ENCODE results near the gene SLC16A2. TPM values are rescaled to one million over a fixed set of nuclear protein-coding genes. Genes with fewer than 3 reads are reported as not detected.
A peak's percentile ranks its signal among the peaks of the same experiment; 100 is the strongest.

The SLC16A2 gene
- polyA plus RNA-seq, 1 experiment = 61.6 TPM

DNA sequence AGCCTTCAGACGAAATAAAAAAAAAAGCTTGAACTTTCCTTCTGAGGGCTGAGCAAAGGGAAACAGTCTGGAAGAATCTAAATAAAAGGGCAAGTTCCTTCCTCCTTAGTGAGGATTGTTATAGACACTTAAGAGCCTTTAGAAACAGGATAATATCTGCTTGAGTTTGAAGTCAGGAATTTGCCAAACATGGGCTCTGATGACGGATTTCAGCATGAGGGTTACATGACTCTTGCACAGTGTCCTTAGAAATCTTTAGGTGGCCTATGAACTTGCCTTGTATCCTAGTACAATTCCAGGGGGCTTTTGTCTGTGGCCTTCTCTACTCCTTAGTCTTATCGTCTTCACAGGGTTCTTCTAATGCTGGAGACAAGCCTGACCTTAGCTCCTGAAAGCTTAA, 99.0 kb downstream of the SLC16A2 start:
- Histone ChIP-seq H3K36me3 (ENCODE audit: control insufficient read depth, insufficient read depth, low read length) (no peaks in the 10 kb centered on the region), H3K4me3 (ENCODE audit: low read depth, low read length) (no peak overlapping the region), H3K27me3 (ENCODE audit: control insufficient read depth, insufficient read depth, low read length) (no peaks in the 10 kb centered on the region)
- ChIA-PET CTCF (no interaction called here), POLR2A (no interaction called here)
- TF ChIP-seq, protein P1, sequence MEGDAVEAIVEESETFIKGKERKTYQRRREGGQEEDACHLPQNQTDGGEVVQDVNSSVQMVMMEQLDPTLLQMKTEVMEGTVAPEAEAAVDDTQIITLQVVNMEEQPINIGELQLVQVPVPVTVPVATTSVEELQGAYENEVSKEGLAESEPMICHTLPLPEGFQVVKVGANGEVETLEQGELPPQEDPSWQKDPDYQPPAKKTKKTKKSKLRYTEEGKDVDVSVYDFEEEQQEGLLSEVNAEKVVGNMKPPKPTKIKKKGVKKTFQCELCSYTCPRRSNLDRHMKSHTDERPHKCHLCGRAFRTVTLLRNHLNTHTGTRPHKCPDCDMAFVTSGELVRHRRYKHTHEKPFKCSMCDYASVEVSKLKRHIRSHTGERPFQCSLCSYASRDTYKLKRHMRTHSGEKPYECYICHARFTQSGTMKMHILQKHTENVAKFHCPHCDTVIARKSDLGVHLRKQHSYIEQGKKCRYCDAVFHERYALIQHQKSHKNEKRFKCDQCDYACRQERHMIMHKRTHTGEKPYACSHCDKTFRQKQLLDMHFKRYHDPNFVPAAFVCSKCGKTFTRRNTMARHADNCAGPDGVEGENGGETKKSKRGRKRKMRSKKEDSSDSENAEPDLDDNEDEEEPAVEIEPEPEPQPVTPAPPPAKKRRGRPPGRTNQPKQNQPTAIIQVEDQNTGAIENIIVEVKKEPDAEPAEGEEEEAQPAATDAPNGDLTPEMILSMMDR (IDR thresholded peaks at IDR 0.05; ENCODE audit: insufficient read depth, low read depth, low read length) = no peak
- DNase-seq (ENCODE audit: low read depth) = no peak

DNA sequence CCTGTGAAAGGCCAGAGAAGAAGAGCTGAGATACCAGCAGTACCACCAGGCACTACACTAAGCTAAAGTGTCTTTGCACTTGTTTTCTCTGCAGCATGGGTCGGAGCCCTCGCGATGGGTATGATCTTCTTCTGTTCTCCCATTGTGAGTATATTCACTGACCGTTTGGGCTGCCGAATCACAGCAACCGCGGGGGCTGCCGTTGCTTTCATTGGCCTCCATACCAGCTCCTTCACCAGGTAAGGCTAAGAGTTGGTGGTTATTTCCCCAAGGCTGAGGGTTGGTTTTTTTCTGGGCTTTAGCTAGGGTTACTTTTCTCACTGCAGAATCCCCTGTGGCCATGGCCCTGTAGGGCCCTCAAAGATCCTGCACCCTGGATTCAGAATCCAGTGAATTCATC, 99.6 kb downstream of the SLC16A2 start:
- ChIA-PET POLR2A (no interaction called here), CTCF (no interaction called here)
- TF ChIP-seq, protein P1 (IDR thresholded peaks at IDR 0.05; ENCODE audit: insufficient read depth, low read depth, low read length) = no peak

DNA sequence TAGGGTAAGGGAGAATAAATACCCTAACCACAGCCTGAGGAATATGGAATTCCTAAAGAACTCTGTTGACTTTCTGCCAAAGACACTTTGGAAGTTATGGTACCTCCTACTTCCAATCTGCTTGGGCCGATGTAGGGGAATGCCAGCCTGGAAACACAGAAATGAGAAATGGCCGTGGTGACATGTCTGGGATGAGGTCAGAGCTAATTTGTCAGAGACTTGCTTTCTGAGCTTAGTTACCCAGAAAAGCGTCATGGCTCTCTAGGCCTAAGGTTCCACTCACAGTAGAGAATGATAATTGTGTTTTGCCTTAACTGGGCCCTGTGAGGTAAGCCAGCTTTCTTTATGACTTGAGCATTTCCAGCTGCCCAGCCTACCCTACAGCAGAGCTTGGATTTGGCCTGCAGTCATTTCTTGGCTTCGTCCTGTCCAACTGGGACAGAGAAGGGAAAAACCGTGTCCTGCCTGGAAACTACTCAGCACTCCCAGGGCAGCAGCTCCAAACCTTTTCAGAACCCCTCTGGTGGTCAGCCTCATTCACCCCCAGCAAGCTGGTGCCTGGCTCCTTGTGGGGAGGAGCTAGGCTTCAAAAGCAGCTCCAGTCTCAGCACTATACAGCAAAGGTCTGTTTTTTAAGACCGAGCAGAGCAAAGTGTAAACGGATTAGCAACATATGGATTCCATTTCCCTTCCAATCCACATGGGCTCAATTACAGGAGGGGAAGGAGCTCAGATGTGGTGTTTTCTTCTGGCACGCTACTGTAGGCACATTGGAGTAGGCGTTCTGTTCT, 100.9 kb downstream of the SLC16A2 start:
- Histone ChIP-seq H3K27me3 (ENCODE audit: control insufficient read depth, insufficient read depth, low read length) (no peaks in the 10 kb centered on the region), H3K4me3 (ENCODE audit: low read depth, low read length) (no peak overlapping the region), H3K36me3 (ENCODE audit: control insufficient read depth, insufficient read depth, low read length) (no peaks in the 10 kb centered on the region)
- ChIA-PET POLR2A (no interaction called here), CTCF (interaction anchor here (1.0 to 3.2 kb wide), 2 partner anchors 13 to 140 kb away, joined by 4 to 13 read pairs; no protein-coding TSS in a partner anchor)
- DNase-seq (ENCODE audit: low read depth) = peak; percentile 13
- TF ChIP-seq, protein P1 (IDR thresholded peaks at IDR 0.05; ENCODE audit: insufficient read depth, low read depth, low read length) = no peak

More for the DNA sequence above, 99.6 kb downstream of the SLC16A2 start:
- Histone ChIP-seq H3K27me3 (ENCODE audit: control insufficient read depth, insufficient read depth, low read length) (no peaks in the 10 kb centered on the region), H3K36me3 (ENCODE audit: control insufficient read depth, insufficient read depth, low read length) (no peaks in the 10 kb centered on the region), H3K4me3 (ENCODE audit: low read depth, low read length) (no peak overlapping the region)
- DNase-seq (ENCODE audit: low read depth) = no peak

DNA sequence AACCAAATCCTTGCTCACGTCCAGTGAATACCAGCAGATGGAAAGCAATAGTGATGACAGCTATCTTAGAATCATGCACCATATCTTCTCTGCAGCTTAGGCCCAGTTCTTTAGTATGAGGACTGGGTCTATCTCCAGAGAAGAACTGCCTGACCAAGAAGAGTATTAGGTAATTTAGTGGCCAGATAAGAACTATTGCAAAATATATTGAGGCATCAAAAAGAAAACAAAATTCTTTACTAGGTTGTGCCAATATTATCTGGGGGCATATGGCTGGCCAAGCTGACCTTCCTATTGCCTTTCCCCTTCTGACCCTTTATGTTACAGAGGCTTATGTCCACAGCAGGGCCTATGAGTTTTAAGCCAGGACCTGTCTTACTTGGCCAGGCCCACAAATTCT, 101.9 kb downstream of the SLC16A2 start:
- H3K36me3 ChIP-seq (ENCODE audit: control insufficient read depth, insufficient read depth, low read length) = no peaks in the 10 kb centered on the region
- no peak overlapping the region for H3K4me3 ChIP-seq (ENCODE audit: low read depth, low read length)
- POLR2A ChIA-PET = no interaction called here
- no peak for DNase-seq (ENCODE audit: low read depth)
- CTCF ChIA-PET = interaction anchor here (3.2 kb wide), 1 partner anchor 12 kb away, joined by 13 read pairs; no protein-coding TSS in a partner anchor
- TF ChIP-seq, protein P1 (IDR thresholded peaks at IDR 0.05; ENCODE audit: insufficient read depth, low read depth, low read length) = no peak
- no peaks in the 10 kb centered on the region for H3K27me3 ChIP-seq (ENCODE audit: control insufficient read depth, insufficient read depth, low read length)

DNA sequence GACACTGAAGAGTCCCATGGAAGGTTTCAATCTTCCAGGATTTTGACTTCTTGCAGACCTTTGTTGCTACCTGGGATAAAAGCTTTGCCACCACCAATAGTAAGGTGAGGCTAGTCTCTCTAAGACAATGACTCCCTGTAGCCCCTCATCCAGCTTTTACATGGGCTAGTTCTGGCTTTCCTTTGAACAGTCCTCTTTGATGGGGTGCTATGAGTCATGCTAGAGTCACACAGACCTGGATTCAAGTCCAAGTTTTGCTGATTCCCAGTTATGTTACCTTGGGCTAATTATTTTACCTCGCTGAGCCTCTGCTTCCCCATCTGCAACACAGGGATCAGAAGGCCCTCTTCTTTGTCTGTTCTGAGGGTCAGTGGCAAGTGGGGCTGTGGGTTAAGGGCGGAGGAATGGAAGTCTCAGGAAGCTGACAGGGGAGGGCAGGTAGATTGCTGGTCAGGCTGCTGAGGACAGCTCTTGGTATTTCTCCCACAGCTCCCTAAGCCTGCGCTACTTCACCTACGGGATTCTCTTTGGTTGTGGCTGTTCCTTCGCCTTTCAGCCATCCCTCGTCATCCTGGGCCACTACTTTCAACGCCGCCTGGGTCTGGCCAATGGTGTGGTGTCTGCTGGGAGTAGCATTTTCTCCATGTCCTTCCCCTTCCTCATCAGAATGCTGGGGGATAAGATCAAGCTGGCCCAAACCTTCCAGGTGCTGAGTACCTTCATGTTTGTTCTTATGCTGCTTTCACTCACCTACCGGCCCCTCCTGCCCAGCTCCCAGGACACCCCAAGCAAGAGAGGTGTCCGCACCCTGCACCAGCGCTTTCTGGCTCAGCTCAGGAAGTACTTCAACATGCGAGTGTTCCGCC, 102.8 kb downstream of the SLC16A2 start:
- Histone ChIP-seq H3K36me3 (ENCODE audit: control insufficient read depth, insufficient read depth, low read length) (no peaks in the 10 kb centered on the region), H3K27me3 (ENCODE audit: control insufficient read depth, insufficient read depth, low read length) (no peaks in the 10 kb centered on the region), H3K4me3 (ENCODE audit: low read depth, low read length) (no peak overlapping the region)
- TF ChIP-seq, protein P1 (IDR thresholded peaks at IDR 0.05; ENCODE audit: insufficient read depth, low read depth, low read length) = no peak
- ChIA-PET POLR2A (no interaction called here), CTCF (interaction anchor here (0.7 to 3.2 kb wide), 2 partner anchors 11 to 140 kb away, joined by 3 to 13 read pairs; no protein-coding TSS in a partner anchor)
- DNase-seq (ENCODE audit: low read depth) = no peak
